Endothelial cell of umbilical vein (primary cell): ENCODE data around the gene STRA8.

Experiments
- POLR2A ChIP-seq: IDR thresholded peaks from 2 replicates; pipeline ENCODE4 v1.6.1; 2012; ENCODE audit warnings: low read depth, mild to moderate bottlenecking, control low read depth, low read length
- POLR2AphosphoS5 ChIP-seq: IDR thresholded peaks from 2 replicates; pipeline ENCODE4 v1.6.1; 2012; ENCODE audit warnings: low read depth, mild to moderate bottlenecking, control low read depth, low read length, moderate library complexity; ENCODE audit not compliant: insufficient read depth
- TF ChIP-seq, protein P1 (sequence below), 2 donors: IDR thresholded peaks; 1 replicate in 1 of 2; 2 replicates in 1 of 2; pipeline ENCODE4 v1.5.1; 2011; ENCODE audit warnings: low read length in 2 of 2, mild to moderate bottlenecking in 2 of 2, moderate library complexity in 2 of 2, control low read depth in 1 of 2, inconsistent platforms in 1 of 2, low read depth in 1 of 2; ENCODE audit not compliant: insufficient read depth in 1 of 2; ENCODE audit errors: extremely low read depth in 1 of 2

GRCh38 chr7:135217645-135218509 lies 15.8 kb upstream of the STRA8 start:
- TF ChIP-seq POLR2A (no peak), POLR2AphosphoS5 (no peak)
- TF ChIP-seq, protein P1, sequence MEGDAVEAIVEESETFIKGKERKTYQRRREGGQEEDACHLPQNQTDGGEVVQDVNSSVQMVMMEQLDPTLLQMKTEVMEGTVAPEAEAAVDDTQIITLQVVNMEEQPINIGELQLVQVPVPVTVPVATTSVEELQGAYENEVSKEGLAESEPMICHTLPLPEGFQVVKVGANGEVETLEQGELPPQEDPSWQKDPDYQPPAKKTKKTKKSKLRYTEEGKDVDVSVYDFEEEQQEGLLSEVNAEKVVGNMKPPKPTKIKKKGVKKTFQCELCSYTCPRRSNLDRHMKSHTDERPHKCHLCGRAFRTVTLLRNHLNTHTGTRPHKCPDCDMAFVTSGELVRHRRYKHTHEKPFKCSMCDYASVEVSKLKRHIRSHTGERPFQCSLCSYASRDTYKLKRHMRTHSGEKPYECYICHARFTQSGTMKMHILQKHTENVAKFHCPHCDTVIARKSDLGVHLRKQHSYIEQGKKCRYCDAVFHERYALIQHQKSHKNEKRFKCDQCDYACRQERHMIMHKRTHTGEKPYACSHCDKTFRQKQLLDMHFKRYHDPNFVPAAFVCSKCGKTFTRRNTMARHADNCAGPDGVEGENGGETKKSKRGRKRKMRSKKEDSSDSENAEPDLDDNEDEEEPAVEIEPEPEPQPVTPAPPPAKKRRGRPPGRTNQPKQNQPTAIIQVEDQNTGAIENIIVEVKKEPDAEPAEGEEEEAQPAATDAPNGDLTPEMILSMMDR (IDR thresholded peaks at IDR 0.05; ENCODE audit: extremely low read depth in 1 of 2, insufficient read depth in 1 of 2, low read depth in 1 of 2, low read length in 2 of 2), result no peak
